K562 (cell line): ENCODE results near the gene NLRC3. TPM values are rescaled to one million over a fixed set of nuclear protein-coding genes. Genes with fewer than 3 reads are reported as not detected.

Source experiments
- BACH1 ChIP-seq: fragments of 200-800 bp; sonication (Bioruptor generic); IDR thresholded peaks from 2 replicates; pipeline ENCODE4 v1.6.1; 2016; ENCODE audit warnings: missing genetic modification characterization, missing compliant biosample characterization
- E2F4 ChIP-seq: sonication (generic); formaldehyde crosslinking; IDR thresholded peaks from 2 replicates; pipeline ENCODE4 v1.8.0; 2022; ENCODE audit warnings: mild to moderate bottlenecking, low read depth, missing genetic modification reagents
- FOXJ2 ChIP-seq: fragments of 200-800 bp; sonication (Bioruptor generic); IDR thresholded peaks from 2 replicates; pipeline ENCODE4 v1.6.1; 2016; ENCODE audit warnings: missing genetic modification characterization, missing compliant biosample characterization
- FUS ChIP-seq: fragments of 200-400 bp; formaldehyde crosslinking; optimal IDR thresholded peaks from 2 replicates; pipeline ENCODE3; 2017; ENCODE audit warnings: low read depth, low read length
- HLTF ChIP-seq: fragments of 450-650 bp; IDR thresholded peaks from 2 replicates; pipeline ENCODE4 v1.6.1; 2016
- MYBL2 ChIP-seq, 2 experiments: fragments of 450-650 bp in 1 of 2; sonication (generic) in 1 of 2; formaldehyde crosslinking in 1 of 2; IDR thresholded peaks; 2 replicates each; pipeline versions ENCODE4 v1.6.1 to v1.8.1; 2017 to 2022; ENCODE audit warnings: borderline replicate concordance in 1 of 2, inconsistent platforms in 1 of 2, low read depth in 1 of 2, mild to moderate bottlenecking in 1 of 2, missing genetic modification reagents in 1 of 2, moderate library complexity in 1 of 2
- MYC ChIP-seq, 2 experiments: fragments of 250-450 bp in 1 of 2; sonication (Bioruptor Pico) in 1 of 2; IDR thresholded peaks; 2 replicates each; pipeline versions ENCODE4 v1.5.1 to v1.6.1; 2012 to 2021; ENCODE audit warnings: low read depth in 2 of 2, borderline replicate concordance in 1 of 2, improper control_type of control experiment in 1 of 2, low read length in 1 of 2, mild to moderate bottlenecking in 1 of 2, moderate library complexity in 1 of 2
- NFIX ChIP-seq: fragments of 250-450 bp; sonication (Bioruptor Pico); IDR thresholded peaks from 2 replicates; pipeline ENCODE4 v1.4.0; 2020; ENCODE audit warnings: low read depth, mild to moderate bottlenecking, moderate library complexity
- SETDB1 ChIP-seq: IDR thresholded peaks from one replicate; pipeline ENCODE4 v1.6.1; 2012; ENCODE audit warnings: low read length, control low read depth, inconsistent platforms
- TFAM ChIP-seq: fragments of 250-450 bp; sonication (Bioruptor Pico); conservative IDR thresholded peaks from 2 replicates; pipeline ENCODE4 v1.5.0; 2021; ENCODE audit warnings: mild to moderate bottlenecking, moderate library complexity
- ZBTB12 ChIP-seq: fragments of 250-450 bp; sonication (Bioruptor Pico); IDR thresholded peaks from 2 replicates; pipeline ENCODE4 v1.4.0; 2020
- ZC3H8 ChIP-seq: fragments of 450-650 bp; IDR thresholded peaks from 2 replicates; pipeline ENCODE4 v1.6.1; 2017
- ZNF263 ChIP-seq: sonication (generic); formaldehyde crosslinking; IDR thresholded peaks from 2 replicates; pipeline ENCODE4 v1.8.0; 2022; ENCODE audit warnings: mild to moderate bottlenecking, missing genetic modification reagents, borderline replicate concordance
- ZNF444 ChIP-seq: fragments of 250-450 bp; sonication (Bioruptor Pico); IDR thresholded peaks from 2 replicates; pipeline ENCODE4 v1.4.0; 2020; ENCODE audit warnings: mild to moderate bottlenecking, moderate library complexity
- ZNF778 ChIP-seq: fragments of 450-650 bp; formaldehyde crosslinking; IDR thresholded peaks from 2 replicates; pipeline ENCODE4 v1.4.0; 2020; ENCODE audit warnings: mild to moderate bottlenecking, moderate library complexity
- polyA plus RNA-seq, 8 experiments: library from polyadenylated mRNA; depleted of rRNA in 4 of 8; stranded (reverse) in 5 of 8; unstranded in 3 of 8; fragments of >200 nt; fragmentation: Nextera tagmentation in 2 of 8; fragmentation: Illumina TruSeq in 1 of 8; extraction: Ambion mirVana in 2 of 8; extraction: Trizol in 1 of 8; gene quantifications; 2 replicates each; pipeline versions ENCODE4 v1.2.1 to v1.2.3, GENCODE V29; 2011 to 2014; ENCODE audit warnings: inconsistent platforms in 1 of 8, missing spikeins in 1 of 8
- total RNA-seq, 7 experiments: library from RNA; depleted of rRNA in 6 of 7; stranded (reverse); fragments of >200 nt in 6 of 7; fragmentation: Illumina TruSeq in 2 of 7; extraction: Trizol in 2 of 7; gene quantifications; 2 replicates each; pipeline versions ENCODE4 v1.2.1 to v1.2.3, GENCODE V29; 2011 to 2021; ENCODE audit warnings: low replicate concordance in 1 of 7
- TF ChIP-seq, protein P1 (sequence below): fragments of 250-450 bp; sonication (Bioruptor Pico); IDR thresholded peaks from 2 replicates; pipeline ENCODE4 v1.4.0; 2020; ENCODE audit warnings: mild to moderate bottlenecking
- TF ChIP-seq, protein P2 (sequence below): conservative IDR thresholded peaks from 2 replicates; pipeline ENCODE4 v1.6.1; 2011; ENCODE audit warnings: low read depth, mild to moderate bottlenecking, low read length; ENCODE audit not compliant: control insufficient read depth
- TF ChIP-seq, protein P3 (sequence below): fragments of 250-450 bp; sonication (Bioruptor Pico); IDR thresholded peaks from 2 replicates; pipeline ENCODE4 v1.4.0; 2020; ENCODE audit warnings: mild to moderate bottlenecking, moderate library complexity

Gene NLRC3
- total and polyA plus RNA-seq, 9 of the 15 experiments (the other 6 are each of a cell fraction or from before 2014, with no cell fraction given) = 0.03 to 0.13 (median 0.03) TPM; not detected in 4

- TF ChIP-seq MYC (IDR thresholded peaks at IDR 0.05; ENCODE audit: low read depth, low read length) (no peak; the same call in 1 of the 2 replicates), MYC (CRISPR knock-in tag; IDR thresholded peaks at IDR 0.05; ENCODE audit: borderline replicate concordance, low read depth) (no peak), SETDB1 (no peak), TFAM (CRISPR knock-in tag) (no peak), BACH1 (no peak), MYBL2 (IDR thresholded peaks at IDR 0.05; ENCODE audit: low read depth) (no peak), MYBL2 (CRISPR knock-in tag; IDR thresholded peaks at IDR 0.05; ENCODE audit: borderline replicate concordance) (no peak), FUS (no peak), HLTF (no peak), ZC3H8 (no peak), ZBTB12 (CRISPR knock-in tag) (no peak), E2F4 (CRISPR knock-in tag) (no peak), FOXJ2 (tag) (no peak), ZNF778 (CRISPR knock-in tag) (no peak), NFIX (no peak), ZNF263 (CRISPR knock-in tag) (peak; percentile 70; the same call in 1 of the 2 replicates), ZNF444 (no peak)
- TF ChIP-seq, protein P1, sequence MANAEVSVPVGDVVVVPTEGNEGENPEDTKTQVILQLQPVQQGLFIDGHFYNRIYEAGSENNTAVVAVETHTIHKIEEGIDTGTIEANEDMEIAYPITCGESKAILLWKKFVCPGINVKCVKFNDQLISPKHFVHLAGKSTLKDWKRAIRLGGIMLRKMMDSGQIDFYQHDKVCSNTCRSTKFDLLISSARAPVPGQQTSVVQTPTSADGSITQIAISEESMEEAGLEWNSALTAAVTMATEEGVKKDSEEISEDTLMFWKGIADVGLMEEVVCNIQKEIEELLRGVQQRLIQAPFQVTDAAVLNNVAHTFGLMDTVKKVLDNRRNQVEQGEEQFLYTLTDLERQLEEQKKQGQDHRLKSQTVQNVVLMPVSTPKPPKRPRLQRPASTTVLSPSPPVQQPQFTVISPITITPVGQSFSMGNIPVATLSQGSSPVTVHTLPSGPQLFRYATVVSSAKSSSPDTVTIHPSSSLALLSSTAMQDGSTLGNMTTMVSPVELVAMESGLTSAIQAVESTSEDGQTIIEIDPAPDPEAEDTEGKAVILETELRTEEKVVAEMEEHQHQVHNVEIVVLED (CRISPR knock-in tag) = peak; percentile 68
- TF ChIP-seq, protein P2, sequence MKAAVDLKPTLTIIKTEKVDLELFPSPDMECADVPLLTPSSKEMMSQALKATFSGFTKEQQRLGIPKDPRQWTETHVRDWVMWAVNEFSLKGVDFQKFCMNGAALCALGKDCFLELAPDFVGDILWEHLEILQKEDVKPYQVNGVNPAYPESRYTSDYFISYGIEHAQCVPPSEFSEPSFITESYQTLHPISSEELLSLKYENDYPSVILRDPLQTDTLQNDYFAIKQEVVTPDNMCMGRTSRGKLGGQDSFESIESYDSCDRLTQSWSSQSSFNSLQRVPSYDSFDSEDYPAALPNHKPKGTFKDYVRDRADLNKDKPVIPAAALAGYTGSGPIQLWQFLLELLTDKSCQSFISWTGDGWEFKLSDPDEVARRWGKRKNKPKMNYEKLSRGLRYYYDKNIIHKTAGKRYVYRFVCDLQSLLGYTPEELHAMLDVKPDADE = 0 out of 2 replicates have a peak, but pooled peaks have one; percentile 35
- TF ChIP-seq, protein P3, sequence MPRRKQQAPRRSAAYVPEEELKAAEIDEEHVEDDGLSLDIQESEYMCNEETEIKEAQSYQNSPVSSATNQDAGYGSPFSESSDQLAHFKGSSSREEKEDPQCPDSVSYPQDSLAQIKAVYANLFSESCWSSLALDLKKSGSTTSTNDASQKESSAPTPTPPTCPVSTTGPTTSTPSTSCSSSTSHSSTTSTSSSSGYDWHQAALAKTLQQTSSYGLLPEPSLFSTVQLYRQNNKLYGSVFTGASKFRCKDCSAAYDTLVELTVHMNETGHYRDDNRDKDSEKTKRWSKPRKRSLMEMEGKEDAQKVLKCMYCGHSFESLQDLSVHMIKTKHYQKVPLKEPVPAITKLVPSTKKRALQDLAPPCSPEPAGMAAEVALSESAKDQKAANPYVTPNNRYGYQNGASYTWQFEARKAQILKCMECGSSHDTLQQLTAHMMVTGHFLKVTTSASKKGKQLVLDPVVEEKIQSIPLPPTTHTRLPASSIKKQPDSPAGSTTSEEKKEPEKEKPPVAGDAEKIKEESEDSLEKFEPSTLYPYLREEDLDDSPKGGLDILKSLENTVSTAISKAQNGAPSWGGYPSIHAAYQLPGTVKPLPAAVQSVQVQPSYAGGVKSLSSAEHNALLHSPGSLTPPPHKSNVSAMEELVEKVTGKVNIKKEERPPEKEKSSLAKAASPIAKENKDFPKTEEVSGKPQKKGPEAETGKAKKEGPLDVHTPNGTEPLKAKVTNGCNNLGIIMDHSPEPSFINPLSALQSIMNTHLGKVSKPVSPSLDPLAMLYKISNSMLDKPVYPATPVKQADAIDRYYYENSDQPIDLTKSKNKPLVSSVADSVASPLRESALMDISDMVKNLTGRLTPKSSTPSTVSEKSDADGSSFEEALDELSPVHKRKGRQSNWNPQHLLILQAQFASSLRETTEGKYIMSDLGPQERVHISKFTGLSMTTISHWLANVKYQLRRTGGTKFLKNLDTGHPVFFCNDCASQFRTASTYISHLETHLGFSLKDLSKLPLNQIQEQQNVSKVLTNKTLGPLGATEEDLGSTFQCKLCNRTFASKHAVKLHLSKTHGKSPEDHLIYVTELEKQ (CRISPR knock-in tag) = no peak
Measured at GRCh38 chr16:3611146-3611975, 34.2 kb upstream of the NLRC3 start, which contains the start of gene SLX4 (continued).
